ENCODE data around the gene DPH3. TPM values are rescaled to one million over a fixed set of nuclear protein-coding genes. Genes with fewer than 3 reads are reported as not detected.
A peak's percentile ranks its signal among the peaks of the same experiment; 100 is the strongest.
"Not testable (repeated sequence)": the region's sequence is repeated elsewhere in the genome, so short reads cannot be mapped to it uniquely, and the experiment has no call there.

Gene DPH3
- total RNA-seq (2014; rRNA removed; shearing (Covaris generic); ENCODE audit: low replicate concordance), result 3.4 and 6.0 TPM in 2 replicates

DNA sequence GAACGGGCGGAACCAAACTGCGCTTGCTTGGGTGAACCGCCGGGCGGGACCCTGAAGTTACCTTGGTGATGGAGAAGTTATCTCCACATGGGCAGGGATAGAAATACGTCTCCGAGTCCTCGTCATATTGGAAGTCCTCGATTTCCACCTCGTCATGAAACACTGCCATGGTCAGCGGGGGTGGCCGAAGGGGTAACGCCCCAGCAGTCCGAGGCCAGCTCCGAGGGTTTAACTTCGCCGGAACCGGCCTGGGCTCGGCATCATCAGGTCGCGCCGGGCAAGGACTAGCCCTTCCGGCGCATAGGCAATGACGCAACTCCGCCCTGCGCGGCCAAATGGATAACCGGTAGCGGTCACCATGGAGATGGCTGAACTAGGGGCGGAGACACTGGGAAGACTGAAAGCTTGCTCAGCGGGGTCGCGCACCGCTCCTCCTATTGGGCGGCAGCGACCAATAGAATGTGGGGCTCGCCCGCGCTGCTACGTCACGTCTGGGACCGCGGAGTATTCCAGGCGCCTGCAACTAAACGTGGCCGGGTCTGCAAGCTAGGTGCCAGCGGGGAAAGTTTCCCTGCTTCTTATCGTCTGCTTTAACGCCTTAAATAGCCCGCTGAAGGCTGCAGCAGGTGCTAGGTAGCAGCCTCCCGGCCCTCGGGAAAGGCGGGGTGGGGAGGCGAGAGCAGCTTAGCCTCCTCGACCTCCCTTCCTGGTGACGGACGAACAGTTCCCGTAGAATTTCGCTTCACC is at the start of gene DPH3, which contains the start of gene OXNAD1:
Gene DPH3, minus strand, starts transcription at position 236 of the 747 bp plus-strand sequence. Its CDS starts 67 bp downstream, at position 169.
Gene OXNAD1, plus strand, starts transcription at position 505 of the 747 bp plus-strand sequence. CDS start 5,741 bp downstream, outside the sequence.
- Histone ChIP-seq H3K36me3 (peaks cover 5% of the 10 kb centered on the region), H3K4me3 (peak within 1 kb of the TSS; percentile 89), H3K9me3 (no peaks in the 10 kb centered on the region), H3K27me3 (no peaks in the 10 kb centered on the region)
- DNase-seq, result peak; percentile 98

DNA sequence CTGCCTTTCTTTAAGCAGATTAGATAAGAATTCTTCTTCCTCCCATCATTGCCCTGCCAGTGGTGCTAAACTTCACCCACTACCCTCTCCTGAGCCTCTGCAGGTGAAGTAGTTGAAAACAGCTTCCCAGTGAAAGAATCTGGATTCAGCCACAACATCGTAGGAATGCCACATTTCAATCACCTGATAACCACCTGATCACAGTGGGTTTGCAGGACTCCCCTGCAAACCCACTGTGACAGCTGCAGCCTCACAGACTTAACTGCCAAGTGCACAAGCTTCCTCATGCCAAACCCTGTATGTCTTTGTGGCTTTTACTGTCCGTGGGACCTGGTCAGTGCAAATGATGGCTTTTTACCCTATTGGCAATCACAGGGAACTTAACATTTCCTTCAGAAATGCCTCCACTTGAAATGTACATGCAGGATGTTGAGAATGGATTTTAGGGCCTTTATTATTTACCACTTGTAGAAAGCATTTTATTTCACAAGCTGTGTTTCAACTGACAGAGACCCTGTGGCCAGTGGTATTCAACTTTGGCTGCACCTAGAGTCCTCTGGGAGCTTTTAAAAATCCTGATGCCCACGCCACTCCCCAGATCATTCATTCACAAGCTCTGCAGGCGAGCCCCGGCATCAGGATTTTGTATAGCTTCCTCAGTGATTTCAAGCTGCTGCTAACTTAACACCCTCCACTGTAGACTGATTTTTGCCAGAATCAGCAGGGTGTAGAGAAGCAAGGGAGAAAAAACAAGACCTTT is 49.3 kb upstream of the DPH3 start:
- H3K27me3 ChIP-seq, result no peaks in the 10 kb centered on the region
- no peaks in the 10 kb centered on the region for H3K9me3 ChIP-seq
- no peaks in the 10 kb centered on the region; the same call in 1 of the 2 replicates for H3K36me3 ChIP-seq
- no peak for DNase-seq
- no peak overlapping the region for H3K4me3 ChIP-seq

GRCh38 chr3:16311960-16312451 is 47.3 kb upstream of the DPH3 start:
- no peaks in the 10 kb centered on the region; the same call in 1 of the 2 replicates for H3K36me3 ChIP-seq
- no peaks in the 10 kb centered on the region for H3K27me3 ChIP-seq
- H3K4me3 ChIP-seq, result no peak overlapping the region
- H3K9me3 ChIP-seq, result no peaks in the 10 kb centered on the region
- peak; percentile 19 for DNase-seq

DNA sequence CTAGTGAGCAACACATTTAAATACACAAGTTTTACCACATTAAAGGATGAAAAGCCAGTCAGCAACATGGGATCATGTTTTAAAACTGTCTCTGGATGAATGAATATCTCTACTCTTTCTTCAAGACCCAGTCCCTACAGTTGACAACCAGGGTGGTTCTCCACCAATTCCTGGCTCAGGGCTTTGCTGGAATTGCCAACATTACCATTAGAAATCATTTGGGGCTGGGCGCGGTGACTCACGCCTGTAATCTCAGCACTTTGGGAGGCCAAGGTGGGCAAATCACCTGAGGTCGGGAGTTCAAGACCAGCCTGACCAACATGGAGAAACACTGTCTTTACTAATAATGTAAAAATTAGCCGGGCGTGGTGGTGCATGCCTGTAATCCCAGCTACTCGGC is 45.7 kb upstream of the DPH3 start:
- not testable (repeated sequence) for H3K9me3 ChIP-seq, H3K4me3 ChIP-seq, H3K27me3 ChIP-seq, DNase-seq, H3K36me3 ChIP-seq

GRCh38 chr3:16309558-16309957 is 44.8 kb upstream of the DPH3 start:
- Histone ChIP-seq H3K36me3 (no peaks in the 10 kb centered on the region; the same call in 1 of the 2 replicates), H3K4me3 (no peak overlapping the region), H3K27me3 (no peaks in the 10 kb centered on the region), H3K9me3 (no peaks in the 10 kb centered on the region)
- DNase-seq, result no peak

DNA sequence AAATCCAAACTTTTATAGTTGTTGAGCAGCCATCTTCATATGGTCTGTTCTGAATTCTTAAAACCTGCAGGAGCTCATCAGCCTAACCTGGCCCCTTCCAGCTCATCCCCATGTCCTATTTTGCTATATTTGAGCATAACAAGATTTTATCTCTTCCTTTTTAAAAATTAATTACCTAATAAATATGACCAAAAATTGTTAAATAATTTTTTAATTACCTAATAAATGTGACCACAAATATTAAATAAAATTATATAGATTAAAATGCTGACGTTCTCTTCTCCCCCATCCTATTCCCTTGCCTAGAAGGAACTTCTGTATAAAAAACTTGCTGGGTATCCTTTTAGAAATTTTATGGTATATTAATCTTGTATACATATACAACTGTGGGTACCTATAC is 44.0 kb upstream of the DPH3 start:
- DNase-seq, result no peak
- Histone ChIP-seq H3K36me3 (no peaks in the 10 kb centered on the region; the same call in 1 of the 2 replicates), H3K4me3 (no peak overlapping the region), H3K27me3 (no peaks in the 10 kb centered on the region), H3K9me3 (no peaks in the 10 kb centered on the region)

GRCh38 chr3:16307832-16308531 is 43.2 kb upstream of the DPH3 start:
- Histone ChIP-seq H3K36me3 (no peaks in the 10 kb centered on the region; the same call in 1 of the 2 replicates), H3K27me3 (no peaks in the 10 kb centered on the region)
- no peak for DNase-seq

GRCh38 chr3:16305111-16305541 is 40.4 kb upstream of the DPH3 start:
- Histone ChIP-seq H3K36me3 (no peaks in the 10 kb centered on the region), H3K9me3 (no peaks in the 10 kb centered on the region), H3K4me3 (no peak overlapping the region), H3K27me3 (no peaks in the 10 kb centered on the region)
- DNase-seq, result no peak

More at GRCh38 chr3:16307832-16308531, 43.2 kb upstream of the DPH3 start:
- H3K9me3 ChIP-seq, result no peaks in the 10 kb centered on the region
- H3K4me3 ChIP-seq, result no peak overlapping the region

DNA sequence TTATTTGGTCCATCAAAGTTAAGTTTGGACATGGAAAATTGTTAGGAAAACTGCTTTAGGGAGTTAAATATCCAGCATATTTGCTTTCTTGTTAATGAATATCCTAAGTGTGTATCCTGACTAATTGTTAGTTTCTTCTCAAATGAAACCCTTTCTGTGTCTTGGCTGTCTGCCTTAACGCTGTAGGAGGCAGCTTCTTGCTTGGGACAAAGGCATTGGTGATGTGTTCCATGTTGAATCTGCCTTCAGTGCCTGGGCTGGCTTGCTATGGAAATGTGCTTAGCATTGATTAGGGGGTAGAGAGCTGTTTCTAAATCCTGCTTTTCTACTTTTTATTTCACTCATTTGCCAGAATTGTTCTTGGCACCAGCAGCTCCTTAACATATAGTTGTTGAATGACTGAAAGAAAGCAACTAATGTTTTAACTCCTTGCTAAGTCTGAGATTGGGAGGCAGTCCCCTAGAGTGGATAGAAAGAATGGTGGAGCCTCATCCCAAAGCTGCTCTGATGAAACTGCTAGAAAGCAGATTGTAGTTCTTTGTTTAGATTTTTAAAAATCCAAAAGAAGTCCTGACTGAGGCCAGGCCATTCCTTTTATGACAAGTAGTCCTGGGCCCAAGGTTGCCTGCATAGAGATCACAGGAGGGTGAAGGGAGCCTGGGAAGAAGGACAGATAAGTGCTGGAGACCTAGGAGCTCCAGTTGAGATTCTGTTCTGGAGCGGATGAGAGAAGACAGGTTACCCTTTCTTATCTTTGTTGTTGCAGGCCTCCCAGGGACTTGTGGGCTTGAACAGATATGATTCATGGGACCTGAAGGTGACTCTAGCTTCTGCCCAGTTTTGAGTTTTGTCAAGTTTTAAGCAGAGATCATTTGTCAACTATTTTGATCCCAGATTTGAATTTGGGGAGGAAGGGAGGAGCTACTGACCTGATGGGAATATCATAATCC is 39.6 kb upstream of the DPH3 start:
- DNase-seq, result no peak
- no peaks in the 10 kb centered on the region for H3K36me3 ChIP-seq
- no peak overlapping the region for H3K4me3 ChIP-seq
- H3K9me3 ChIP-seq, result no peaks in the 10 kb centered on the region
- no peaks in the 10 kb centered on the region for H3K27me3 ChIP-seq

GRCh38 chr3:16303037-16303575 is 38.4 kb upstream of the DPH3 start:
- no peaks in the 10 kb centered on the region for H3K27me3 ChIP-seq
- peak; percentile 10 for DNase-seq
- H3K4me3 ChIP-seq, result no peak overlapping the region
- H3K36me3 ChIP-seq, result no peaks in the 10 kb centered on the region
- no peaks in the 10 kb centered on the region for H3K9me3 ChIP-seq

DNA sequence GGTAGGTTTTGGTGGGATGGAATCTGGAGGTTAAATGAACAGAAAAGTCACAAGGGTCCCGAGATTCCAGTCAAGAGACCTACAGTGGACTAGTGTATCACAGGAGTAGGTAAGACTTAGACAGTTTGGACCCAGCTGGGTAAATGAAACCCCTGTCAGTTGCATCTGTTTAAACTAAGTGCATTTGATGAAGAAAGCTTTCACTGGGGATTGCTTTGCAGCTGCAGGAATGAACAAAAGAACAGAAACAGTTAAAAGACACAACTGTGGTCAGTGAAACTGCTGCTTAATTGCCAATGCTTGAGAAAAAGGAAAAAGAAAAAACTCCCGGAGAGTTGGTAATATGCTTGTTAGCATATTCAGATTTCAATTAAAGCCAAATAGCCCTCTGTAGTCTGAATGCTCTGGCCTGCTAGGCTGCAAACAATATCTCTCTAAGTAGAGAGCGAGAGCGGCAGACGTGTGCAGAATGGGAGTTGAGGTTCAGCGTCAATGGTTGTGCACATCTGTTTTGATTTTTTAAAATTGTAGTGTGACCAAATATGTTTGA is 37.4 kb upstream of the DPH3 start:
- Histone ChIP-seq H3K9me3 (no peaks in the 10 kb centered on the region), H3K4me3 (no peak overlapping the region), H3K27me3 (no peaks in the 10 kb centered on the region), H3K36me3 (no peaks in the 10 kb centered on the region)
- no peak for DNase-seq

- no peak overlapping the region for H3K4me3 ChIP-seq
- H3K9me3 ChIP-seq, result no peaks in the 10 kb centered on the region
- H3K36me3 ChIP-seq, result no peaks in the 10 kb centered on the region
- no peak for DNase-seq
- H3K27me3 ChIP-seq, result no peaks in the 10 kb centered on the region
Measured at GRCh38 chr3:16301507-16301906, 36.8 kb upstream of the DPH3 start.

GRCh38 chr3:16300881-16301359 is 36.2 kb upstream of the DPH3 start:
- no peak for DNase-seq
- no peaks in the 10 kb centered on the region for H3K27me3 ChIP-seq
- H3K4me3 ChIP-seq, result no peak overlapping the region
- no peaks in the 10 kb centered on the region; the same call in 1 of the 2 replicates for H3K36me3 ChIP-seq
- no peaks in the 10 kb centered on the region for H3K9me3 ChIP-seq

DNA sequence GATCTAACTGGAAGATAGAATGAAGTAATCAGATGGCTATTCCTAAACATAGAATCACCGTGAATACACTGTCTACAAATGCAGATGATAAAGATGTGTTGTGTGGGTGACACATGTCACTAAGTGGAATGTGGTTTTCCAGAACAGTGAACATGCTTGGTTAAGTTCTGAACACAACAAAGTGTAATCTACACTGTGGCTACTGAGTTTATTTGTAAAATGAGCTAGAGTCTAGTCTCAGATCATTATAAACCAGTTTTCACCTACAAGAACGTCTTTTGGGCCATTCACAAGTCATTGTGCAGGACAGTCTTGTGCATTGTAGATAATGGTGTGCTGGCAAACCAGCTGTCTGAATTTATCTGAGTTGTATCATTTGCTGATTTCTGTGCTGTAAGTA is 35.6 kb upstream of the DPH3 start:
- Histone ChIP-seq H3K27me3 (no peaks in the 10 kb centered on the region), H3K9me3 (no peaks in the 10 kb centered on the region), H3K36me3 (no peaks in the 10 kb centered on the region; the same call in 1 of the 2 replicates), H3K4me3 (no peak overlapping the region)
- no peak for DNase-seq

GRCh38 chr3:16299746-16300145 is 35.0 kb upstream of the DPH3 start:
- Histone ChIP-seq H3K9me3 (no peaks in the 10 kb centered on the region), H3K36me3 (no peaks in the 10 kb centered on the region; the same call in 1 of the 2 replicates), H3K27me3 (no peaks in the 10 kb centered on the region), H3K4me3 (no peak overlapping the region)
- no peak for DNase-seq

Data from MG63 (cell line).